Endodermal cell (in vitro differentiated cells): ENCODE data around the gene CRACR2B. TPM values are rescaled to one million over a fixed set of nuclear protein-coding genes. Genes with fewer than 3 reads are reported as not detected.

Experiments
- DNase-seq: peaks from one replicate; pipeline ENCODE4 v3.0.0-alpha.2; 2017
- H3K27ac ChIP-seq: 2 replicates; pipeline ENCODE4 v1.5.1; 2013; ENCODE audit warnings: mild to moderate bottlenecking, low read depth, low read length, moderate library complexity
- H3K27me3 ChIP-seq: 2 replicates; pipeline ENCODE4 v1.6.1; 2013; ENCODE audit warnings: mild to moderate bottlenecking, low read length, moderate library complexity; ENCODE audit not compliant: insufficient read depth, control insufficient read depth, poor library complexity, severe bottlenecking
- H3K36me3 ChIP-seq: 2 replicates; pipeline ENCODE4 v1.7.0; 2013; ENCODE audit warnings: mild to moderate bottlenecking, low read length, moderate library complexity; ENCODE audit not compliant: control insufficient read depth, insufficient read depth
- H3K4me1 ChIP-seq: one replicate; pipeline ENCODE4 v1.7.0; 2013; ENCODE audit warnings: low read length; ENCODE audit not compliant: control insufficient read depth, insufficient read depth
- H3K4me3 ChIP-seq: 2 replicates; pipeline ENCODE4 v1.5.1; 2013; ENCODE audit warnings: mild to moderate bottlenecking, low read length, moderate library complexity
- H3K9ac ChIP-seq: 2 replicates; pipeline ENCODE4 v1.6.1; 2013; ENCODE audit warnings: mild to moderate bottlenecking, low read length, moderate library complexity; ENCODE audit not compliant: poor library complexity, severe bottlenecking; ENCODE audit errors: extremely low read depth
- H3K9me3 ChIP-seq: 2 replicates; pipeline ENCODE4 v1.6.1; 2013; ENCODE audit warnings: mild to moderate bottlenecking, low read length, moderate library complexity; ENCODE audit not compliant: control insufficient read depth
- H3K27ac Mint-ChIP-seq: 2 replicates; pipeline ENCODE4 v1.8.0; 2020; ENCODE audit warnings: mixed read lengths
- H3K27me3 Mint-ChIP-seq: 2 replicates; pipeline ENCODE4 v1.8.0; 2021; ENCODE audit warnings: mild to moderate bottlenecking, mixed read lengths; ENCODE audit not compliant: insufficient read depth
- H3K36me3 Mint-ChIP-seq: 2 replicates; pipeline ENCODE4 v1.8.0; 2020; ENCODE audit warnings: low read depth, mixed read lengths
- H3K4me1 Mint-ChIP-seq: 2 replicates; pipeline ENCODE4 v1.8.0; 2020; ENCODE audit warnings: mixed read lengths
- H3K4me3 Mint-ChIP-seq: 2 replicates; pipeline ENCODE4 v1.8.0; 2020; ENCODE audit warnings: mild to moderate bottlenecking, moderate library complexity, mixed read lengths
- H3K9me3 Mint-ChIP-seq: 2 replicates; pipeline ENCODE4 v1.8.0; 2020; ENCODE audit warnings: mild to moderate bottlenecking, mixed read lengths
- CTCF ChIP-seq: fragments of 200-600 bp; sonication (generic); conservative IDR thresholded peaks from 2 replicates; pipeline ENCODE4 v1.5.0; 2021; ENCODE audit warnings: antibody characterized with exemption, mild to moderate bottlenecking
- WGBS, 2 experiments: methylation state at CpG; one replicate each; pipeline versions ENCODE4 v1.1.5 to v1.1.7; 2013; ENCODE audit warnings: missing lambda C conversion rate in 2 of 2, mixed read lengths in 1 of 2; ENCODE audit not compliant: insufficient coverage in 1 of 2, insufficient read length in 1 of 2; 5-methylcytosine and 5-hydroxymethylcytosine counted together
- total RNA-seq, 2 donors: library from RNA; stranded (reverse); fragmentation: NEBNext Ultra II Directional in 1 of 2; extraction: Animal tissue kit (Norgen Biotek cat#: 25700) in 1 of 2; gene quantifications; 2 replicates in 1 of 2; 3 replicates in 1 of 2; pipeline ENCODE4 v1.2.1, GENCODE V29; 2021

The CRACR2B gene
- total RNA-seq, 2 donors from 2014 or later = 22.3 to 28.1 TPM

GRCh38 chr11:787084-787675, 40.5 kb upstream of the CRACR2B start:
- DNase-seq = no peak
- H3K27me3 Mint-ChIP-seq = peaks cover 3% of the 10 kb centered on the region
- Histone ChIP-seq H3K27me3 (no peaks in the 10 kb centered on the region), H3K36me3 (no peaks in the 10 kb centered on the region), H3K4me1 (no peaks in the 10 kb centered on the region), H3K4me3 (no peak overlapping the region), H3K27ac (no peak overlapping the region), H3K9me3 (no peaks in the 10 kb centered on the region), H3K9ac (no peak overlapping the region)
- H3K4me3 Mint-ChIP-seq = no peak overlapping the region
- no peaks in the 10 kb centered on the region for H3K9me3 Mint-ChIP-seq
- no peak overlapping the region for H3K27ac Mint-ChIP-seq
- peaks cover 13% of the 10 kb centered on the region for H3K36me3 Mint-ChIP-seq
- TF ChIP-seq CTCF = no peak
- WGBS, 2 experiments = 90 to 95% methylated on average over 11 to 24 of the region's 24 CpGs
- H3K4me1 Mint-ChIP-seq = peaks cover 6% of the 10 kb centered on the region

GRCh38 chr11:788009-788640, 39.6 kb upstream of the CRACR2B start:
- no peaks in the 10 kb centered on the region for H3K27me3 ChIP-seq
- DNase-seq = no peak
- TF ChIP-seq CTCF = peak; percentile 38
- H3K27ac Mint-ChIP-seq = no peak overlapping the region
- peaks cover 6% of the 10 kb centered on the region for H3K4me1 Mint-ChIP-seq
- no peaks in the 10 kb centered on the region for H3K9me3 Mint-ChIP-seq
- no peaks in the 10 kb centered on the region for H3K36me3 ChIP-seq
- H3K4me1 ChIP-seq = no peaks in the 10 kb centered on the region
- 88 to 90% methylated on average over 20 to 28 of the region's 28 CpGs for WGBS, 2 experiments
- peaks cover 3% of the 10 kb centered on the region for H3K27me3 Mint-ChIP-seq
- no peaks in the 10 kb centered on the region for H3K9me3 ChIP-seq
- H3K36me3 Mint-ChIP-seq = peaks cover 14% of the 10 kb centered on the region
- no peak overlapping the region for H3K27ac ChIP-seq
- H3K4me3 Mint-ChIP-seq = no peak overlapping the region
- no peak overlapping the region for H3K4me3 ChIP-seq
- H3K9ac ChIP-seq = no peak overlapping the region

- Histone ChIP-seq H3K4me3 (no peak overlapping the region), H3K27ac (no peak overlapping the region), H3K9me3 (no peaks in the 10 kb centered on the region), H3K4me1 (no peaks in the 10 kb centered on the region), H3K27me3 (no peaks in the 10 kb centered on the region), H3K9ac (no peak overlapping the region), H3K36me3 (peaks cover 7% of the 10 kb centered on the region)
- no peak for DNase-seq
- 73 to 88% methylated on average over 9 to 31 of the region's 31 CpGs for WGBS, 2 experiments
- TF ChIP-seq CTCF = no peak
- Mint-ChIP-seq H3K27ac (no peak overlapping the region), H3K27me3 (peaks cover 3% of the 10 kb centered on the region), H3K9me3 (no peaks in the 10 kb centered on the region), H3K4me1 (no peaks in the 10 kb centered on the region), H3K4me3 (no peak overlapping the region), H3K36me3 (peaks cover 12% of the 10 kb centered on the region)
Measured at GRCh38 chr11:788953-789940, 38.5 kb upstream of the CRACR2B start.
